ENCODE measurements around the gene ADCY5.
A peak's percentile ranks its signal among the peaks of the same experiment; 100 is the strongest.

ADCY5 gene

GRCh38 chr3:123337948-123338619 lies 110.8 kb downstream of the ADCY5 start:
- DNase-seq = no peak

GRCh38 chr3:123337226-123337625 lies 111.7 kb downstream of the ADCY5 start:
- DNase-seq = no peak

- no peak for DNase-seq
Measured at GRCh38 chr3:123336441-123336851, 112.4 kb downstream of the ADCY5 start.

- no peak for DNase-seq
Measured at GRCh38 chr3:123336001-123336400, 112.9 kb downstream of the ADCY5 start.

- DNase-seq = no peak
Measured at GRCh38 chr3:123335007-123335670, 113.8 kb downstream of the ADCY5 start.

- no peak for DNase-seq
Measured at GRCh38 chr3:123334056-123334455, 114.8 kb downstream of the ADCY5 start.

- no peak for DNase-seq
Measured at GRCh38 chr3:123333401-123333800, 115.5 kb downstream of the ADCY5 start.

- DNase-seq = no peak
Measured at GRCh38 chr3:123332124-123332641, 116.7 kb downstream of the ADCY5 start.

GRCh38 chr3:123331651-123332050 lies 117.2 kb downstream of the ADCY5 start:
- no peak for DNase-seq

- DNase-seq = no peak
Measured at GRCh38 chr3:123331006-123331405, 117.9 kb downstream of the ADCY5 start.

- no peak for DNase-seq
Measured at GRCh38 chr3:123330441-123330991, 118.4 kb downstream of the ADCY5 start.

- no peak for DNase-seq
Measured at GRCh38 chr3:123329636-123330340, 119.1 kb downstream of the ADCY5 start.

GRCh38 chr3:123328851-123329635 lies 119.8 kb downstream of the ADCY5 start:
- DNase-seq = peak; percentile 52 to 64

- DNase-seq = no peak
Measured at GRCh38 chr3:123327956-123328850, 120.7 kb downstream of the ADCY5 start.

GRCh38 chr3:123327480-123327879 lies 121.4 kb downstream of the ADCY5 start:
- no peak for DNase-seq

- DNase-seq = no peak
Measured at GRCh38 chr3:123326531-123326930, 122.4 kb downstream of the ADCY5 start.

- DNase-seq = no peak
Measured at GRCh38 chr3:123325766-123326256, 123.1 kb downstream of the ADCY5 start.

GRCh38 chr3:123324880-123325765 lies 123.8 kb downstream of the ADCY5 start:
- no peak for DNase-seq

- DNase-seq = no peak
Measured at GRCh38 chr3:123323781-123324180, 125.1 kb downstream of the ADCY5 start.

- no peak for DNase-seq
Measured at GRCh38 chr3:123322866-123323265, 126.0 kb downstream of the ADCY5 start.
